A549 (cell line): ENCODE data around the gene THBS3. TPM values are rescaled to one million over a fixed set of nuclear protein-coding genes. Genes with fewer than 3 reads are reported as not detected.
A peak's percentile ranks its signal among the peaks of the same experiment; 100 is the strongest.

Source experiments
- ATAC-seq, 2 experiments: fragments of 200-7000 bp in 1 of 2; fragments of >200 bp in 1 of 2; cut with Nextera tagmentation in 1 of 2; cut with Tn5 transposase in 1 of 2; 3 replicates each; pipeline versions ENCODE4 v1.8.0 to v1.9.1; 2018 to 2020; ENCODE audit warnings: mild to moderate bottlenecking in 1 of 2, moderate library complexity in 1 of 2
- CTCF ChIA-PET: fragments of 300-600 bp; sonication (Branson Sonifier 250); formaldehyde crosslinking; extraction: SDS; loops from one replicate; lab custom pipeline; 2021; ENCODE audit warnings: antibody characterized with exemption, inconsistent platforms; lab: Yijun Ruan, JAX
- POLR2A ChIA-PET: fragments of 350-600 bp; formaldehyde crosslinking; extraction: SDS; loops from one replicate; lab custom pipeline; 2021; ENCODE audit warnings: antibody characterized with exemption, inconsistent platforms; lab: Yijun Ruan, JAX
- DNase-seq, 2 experiments: peaks; one replicate each; pipeline versions ENCODE4 v3.0.0 to v3.0.0-alpha.2; 2011 to 2016; ENCODE audit warnings: low read depth in 1 of 2, low spot score in 1 of 2
- FAIRE-seq: peaks from 2 replicates; lab custom pipeline; 2011; peaks lifted over from hg19 to GRCh38; lab: Jason Lieb, UNC
- H3K27ac ChIP-seq, 2 experiments: fragments of >200 bp; sonication (Bioruptor Twin); formaldehyde crosslinking; 3 replicates each; pipeline ENCODE4 v1.5.1; 2016 to 2017
- H3K4me1 ChIP-seq: fragments of >200 bp; sonication (Bioruptor Twin); formaldehyde crosslinking; 3 replicates; pipeline ENCODE4 v1.6.1; 2016
- H3K4me2 ChIP-seq: fragments of >200 bp; sonication (Bioruptor Twin); formaldehyde crosslinking; 3 replicates; pipeline ENCODE4 v1.6.1; 2016
- H3K4me3 ChIP-seq: fragments of >200 bp; sonication (Bioruptor Twin); formaldehyde crosslinking; 3 replicates; pipeline ENCODE4 v1.5.1; 2016
- H3K9me3 ChIP-seq: fragments of >200 bp; sonication (Bioruptor Twin); formaldehyde crosslinking; 3 replicates; pipeline ENCODE4 v1.6.1; 2016
- BCL3 ChIP-seq: fragments of >200 bp; sonication (Bioruptor Twin); formaldehyde crosslinking; IDR thresholded peaks from 3 replicates; pipeline ENCODE4 v1.6.1; 2016
- CBX2 ChIP-seq: fragments of 200-600 bp; sonication (generic); IDR thresholded peaks from 2 replicates; pipeline ENCODE4 v1.6.1; 2016; ENCODE audit warnings: low read depth, mild to moderate bottlenecking, borderline replicate concordance
- CEBPB ChIP-seq, 2 experiments: fragments of >200 bp in 1 of 2; sonication (Bioruptor Twin) in 1 of 2; formaldehyde crosslinking in 1 of 2; IDR thresholded peaks; 2 replicates each; pipeline ENCODE4 v1.6.1; 2012 to 2016
- CHD2 ChIP-seq: fragments of 150-350 bp; IDR thresholded peaks from 2 replicates; pipeline ENCODE4 v1.6.1; 2014; ENCODE audit warnings: low read length; ENCODE audit not compliant: partially characterized antibody
- CTCF ChIP-seq: fragments of >200 bp; sonication (Bioruptor Twin); formaldehyde crosslinking; IDR thresholded peaks from 3 replicates; pipeline ENCODE4 v1.5.1; 2016
- EHF ChIP-seq: fragments of 250-450 bp; sonication (Bioruptor Pico); IDR thresholded peaks from 2 replicates; pipeline ENCODE4 v1.5.0; 2020; ENCODE audit warnings: mild to moderate bottlenecking
- EHMT2 ChIP-seq: fragments of 200-600 bp; sonication (generic); IDR thresholded peaks from 2 replicates; pipeline ENCODE4 v1.6.1; 2016; ENCODE audit warnings: antibody characterized with exemption, low read depth, mild to moderate bottlenecking, moderate library complexity
- ESRRA ChIP-seq: fragments of 150-350 bp; IDR thresholded peaks from 2 replicates; pipeline ENCODE4 v1.6.1; 2014; ENCODE audit warnings: mild to moderate bottlenecking, low read length, borderline replicate concordance
- FOXS1 ChIP-seq: fragments of 250-450 bp; sonication (Bioruptor Pico); IDR thresholded peaks from 2 replicates; pipeline ENCODE4 v1.5.0; 2020; ENCODE audit warnings: mild to moderate bottlenecking, moderate library complexity
- GATA3 ChIP-seq: IDR thresholded peaks from 2 replicates; pipeline ENCODE4 v1.6.1; 2012; ENCODE audit warnings: borderline replicate concordance
- HDAC2 ChIP-seq: fragments of 200-600 bp; sonication (generic); IDR thresholded peaks from 2 replicates; pipeline ENCODE4 v1.6.1; 2016
- HOXB13 ChIP-seq: fragments of 250-450 bp; sonication (Bioruptor Pico); IDR thresholded peaks from 2 replicates; pipeline ENCODE4 v1.5.0; 2020; ENCODE audit warnings: low read depth, mild to moderate bottlenecking, moderate library complexity
- JUNB ChIP-seq: fragments of >200 bp; sonication (Bioruptor Twin); formaldehyde crosslinking; IDR thresholded peaks from 2 replicates; pipeline ENCODE4 v1.6.1; 2016
- KDM1A ChIP-seq: fragments of 200-600 bp; sonication (generic); IDR thresholded peaks from 2 replicates; pipeline ENCODE4 v1.6.1; 2016; ENCODE audit warnings: low read depth, mild to moderate bottlenecking
- KDM5A ChIP-seq: fragments of 200-600 bp; sonication (generic); IDR thresholded peaks from 2 replicates; pipeline ENCODE4 v1.6.1; 2016; ENCODE audit warnings: antibody characterized with exemption, mild to moderate bottlenecking
- MYC ChIP-seq: IDR thresholded peaks from 2 replicates; pipeline ENCODE4 v1.6.1; 2012; ENCODE audit warnings: mild to moderate bottlenecking, inconsistent platforms, low read length, improper control_type of control experiment, borderline replicate concordance
- NFE2L2 ChIP-seq: fragments of 150-350 bp; conservative IDR thresholded peaks from 2 replicates; pipeline ENCODE4 v1.6.1; 2014; ENCODE audit warnings: low read length
- NPAS2 ChIP-seq: fragments of 250-450 bp; sonication (Bioruptor Pico); IDR thresholded peaks from 2 replicates; pipeline ENCODE4 v1.8.0; 2022; ENCODE audit warnings: mild to moderate bottlenecking, moderate library complexity, borderline replicate concordance
- POLR2A ChIP-seq: IDR thresholded peaks from 2 replicates; pipeline ENCODE4 v1.6.1; 2012; ENCODE audit warnings: mild to moderate bottlenecking, low read length
- RAD21 ChIP-seq, 2 experiments: fragments of >200 bp in 1 of 2; sonication (Bioruptor Twin) in 1 of 2; formaldehyde crosslinking in 1 of 2; IDR thresholded peaks in 1 of 2; conservative IDR thresholded peaks in 1 of 2; 2 replicates in 1 of 2; 3 replicates in 1 of 2; pipeline ENCODE4 v1.6.1; 2012 to 2018; ENCODE audit warnings: inconsistent platforms in 1 of 2
- RARB ChIP-seq: fragments of 250-450 bp; sonication (Bioruptor Pico); IDR thresholded peaks from 2 replicates; pipeline ENCODE4 v1.8.0; 2021; ENCODE audit warnings: mild to moderate bottlenecking, moderate library complexity
- RFX5 ChIP-seq: fragments of 450-650 bp; IDR thresholded peaks from 2 replicates; pipeline ENCODE4 v1.7.1; 2014; ENCODE audit warnings: antibody characterized with exemption, mild to moderate bottlenecking, moderate library complexity
- RNF2 ChIP-seq: fragments of 200-600 bp; sonication (generic); IDR thresholded peaks from 2 replicates; pipeline ENCODE4 v1.6.1; 2016; ENCODE audit warnings: low read depth, mild to moderate bottlenecking, antibody characterized with exemption, moderate library complexity, borderline replicate concordance
- SMC3 ChIP-seq: fragments of >200 bp; sonication (Bioruptor Twin); formaldehyde crosslinking; IDR thresholded peaks from 3 replicates; pipeline ENCODE4 v1.6.1; 2018; ENCODE audit warnings: inconsistent platforms
- SREBF2 ChIP-seq: fragments of 450-650 bp; IDR thresholded peaks from 2 replicates; pipeline ENCODE4 v1.6.1; 2014; ENCODE audit warnings: mild to moderate bottlenecking, moderate library complexity
- TFCP2L1 ChIP-seq: fragments of 250-450 bp; sonication (Bioruptor Pico); IDR thresholded peaks from 2 replicates; pipeline ENCODE4 v1.5.0; 2021; ENCODE audit warnings: mild to moderate bottlenecking
- TP53 ChIP-seq: fragments of 250-450 bp; sonication (Bioruptor Pico); IDR thresholded peaks from 2 replicates; pipeline ENCODE4 v1.5.0; 2021; ENCODE audit warnings: mild to moderate bottlenecking, moderate library complexity
- USF2 ChIP-seq: fragments of 450-650 bp; IDR thresholded peaks from 2 replicates; pipeline ENCODE4 v1.6.1; 2014; ENCODE audit warnings: antibody characterized with exemption
- ZC3H11A ChIP-seq: fragments of 450-650 bp; IDR thresholded peaks from 2 replicates; pipeline ENCODE4 v1.6.1; 2014; ENCODE audit warnings: antibody characterized with exemption, mild to moderate bottlenecking
- ZSCAN20 ChIP-seq: fragments of 250-450 bp; sonication (Bioruptor Pico); IDR thresholded peaks from 2 replicates; pipeline ENCODE4 v1.8.0; 2022; ENCODE audit warnings: mild to moderate bottlenecking, moderate library complexity
- WGBS: methylation state at CpG from one replicate; pipeline ENCODE4 v1.1.6; 2017; ENCODE audit errors: missing lambda C conversion rate; 5-methylcytosine and 5-hydroxymethylcytosine counted together
- polyA plus RNA-seq, 4 experiments: library from polyadenylated mRNA; depleted of rRNA in 3 of 4; stranded (reverse); fragments of >200 nt; fragmentation: RNase III in 1 of 4; extraction: RNeasy Plus Mini Kit Qiagen cat#74134 plus additional on column Dnase treatment in 1 of 4; gene quantifications; 2 replicates in 3 of 4; 3 replicates in 1 of 4; pipeline ENCODE4 v1.2.3, GENCODE V29; 2011 to 2017
- TF ChIP-seq, protein P1 (sequence below): IDR thresholded peaks from 2 replicates; pipeline ENCODE4 v1.6.1; 2012
- TF ChIP-seq, protein P2 (sequence below): IDR thresholded peaks from 2 replicates; pipeline ENCODE4 v1.6.1; 2012; ENCODE audit warnings: low read depth, borderline replicate concordance
- TF ChIP-seq, protein P3 (sequence below): fragments of 200-600 bp; sonication (generic); IDR thresholded peaks from 2 replicates; pipeline ENCODE4 v1.6.1; 2016; ENCODE audit warnings: antibody characterized with exemption, mild to moderate bottlenecking, moderate library complexity

THBS3 gene
- polyA plus RNA-seq, 2 of the 4 experiments (the other 2 are of a cell fraction) = 12.1 to 13.8 TPM

DNA sequence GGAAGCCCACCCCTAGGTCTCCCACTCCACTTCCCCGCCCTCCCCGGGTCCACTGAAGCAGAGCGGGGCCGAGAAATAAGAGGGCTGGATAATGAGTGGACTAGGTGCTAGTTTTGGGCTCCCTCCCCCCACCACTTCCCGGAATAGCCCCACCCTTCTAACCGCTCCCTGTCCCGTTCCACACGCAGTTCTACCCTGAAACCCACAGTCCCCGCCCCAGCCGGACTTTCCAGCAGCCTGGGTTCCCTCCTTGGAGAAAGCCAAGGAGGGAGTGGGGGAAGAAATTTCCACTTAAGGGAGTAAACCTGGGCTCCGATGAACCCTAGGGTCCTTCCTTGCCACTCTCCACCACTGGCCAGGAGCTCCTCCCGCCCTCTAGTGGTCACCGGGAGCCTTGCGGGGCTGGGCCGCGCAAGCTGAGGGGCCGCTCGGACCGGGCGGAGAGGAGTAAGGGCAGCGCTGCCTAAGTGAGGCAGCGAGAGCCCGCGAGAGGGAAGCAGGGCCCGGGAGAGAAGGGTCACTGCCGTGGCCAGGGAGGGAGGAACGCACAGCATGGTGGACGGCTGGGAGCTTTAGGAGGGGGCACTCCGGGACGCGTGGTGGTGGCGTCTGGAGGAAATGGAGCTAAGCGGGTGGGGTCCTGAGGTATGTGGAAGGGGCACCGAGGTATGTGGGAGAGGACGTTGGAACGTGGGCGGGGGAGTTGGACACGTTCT, 14.3 kb downstream of the THBS3 start:
- ATAC-seq (peak; percentile 76 to 90), DNase-seq (peak; percentile 84 to 93), FAIRE-seq (no peak)
- Histone ChIP-seq H3K4me2 (peak overlapping the region; percentile 94), H3K27ac (peak overlapping the region; percentile 84 to 96), H3K4me3 (peak overlapping the region; percentile 79), H3K9me3 (no peaks in the 10 kb centered on the region), H3K4me1 (peaks cover 22% of the 10 kb centered on the region)
- POLR2A ChIA-PET = interaction anchor here (0.8 to 3.1 kb wide), 11 partner anchors 9 to 124 kb away, joined by 3 to 54 read pairs (median 9); partner anchors contain the start of genes KRTCAP2, MTX1, SCAMP3 and THBS3
- CTCF ChIA-PET = interaction anchor here (0.5 to 6.4 kb wide), 29 partner anchors 9 to 457 kb away, joined by 3 to 176 read pairs (median 4); partner anchors contain the start of genes ADAM15, KRTCAP2, MTX1 and THBS3
- WGBS = 1% methylated on average over 36 of the region's 38 CpGs
- TF ChIP-seq KDM5A = no peak
- TF ChIP-seq NPAS2 (CRISPR knock-in tag) = no peak
- 0 out of 2 replicates have a peak, but pooled peaks have one; percentile 12 for TF ChIP-seq HDAC2
- no peak for TF ChIP-seq ZSCAN20 (CRISPR knock-in tag)
- TF ChIP-seq CBX2 = no peak
- no peak for TF ChIP-seq FOXS1 (CRISPR knock-in tag)
- no peak for TF ChIP-seq EHF
- no peak for TF ChIP-seq JUNB
- peak; percentile 59 to 64; a peak in 4 of 5 replicates for TF ChIP-seq RAD21 (conservative IDR thresholded peaks at IDR 0.05 in 1 of 2, IDR thresholded peaks at IDR 0.05 in 1 of 2)
- TF ChIP-seq, protein P1, sequence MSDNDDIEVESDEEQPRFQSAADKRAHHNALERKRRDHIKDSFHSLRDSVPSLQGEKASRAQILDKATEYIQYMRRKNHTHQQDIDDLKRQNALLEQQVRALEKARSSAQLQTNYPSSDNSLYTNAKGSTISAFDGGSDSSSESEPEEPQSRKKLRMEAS = peak; percentile 84
- TF ChIP-seq RNF2 = no peak
- peak; percentile 49; the same call in 1 of the 2 replicates for TF ChIP-seq POLR2A
- no peak for TF ChIP-seq SREBF2
- peak; percentile 49 for TF ChIP-seq CHD2
- TF ChIP-seq ZC3H11A = no peak
- no peak; the same call in 2 of the 3 replicates for TF ChIP-seq BCL3
- no peak for TF ChIP-seq ESRRA
- no peak for TF ChIP-seq RFX5
- no peak for TF ChIP-seq RARB (CRISPR knock-in tag)
- TF ChIP-seq MYC = no peak
- TF ChIP-seq USF2 = no peak
- TF ChIP-seq TFCP2L1 = peak; percentile 69; the same call in 1 of the 2 replicates
- TF ChIP-seq CEBPB (IDR thresholded peaks at IDR 0.05) = no peak
- TF ChIP-seq HOXB13 (CRISPR knock-in tag) = no peak
- no peak for TF ChIP-seq TP53 (CRISPR knock-in tag)
- TF ChIP-seq, protein P2, sequence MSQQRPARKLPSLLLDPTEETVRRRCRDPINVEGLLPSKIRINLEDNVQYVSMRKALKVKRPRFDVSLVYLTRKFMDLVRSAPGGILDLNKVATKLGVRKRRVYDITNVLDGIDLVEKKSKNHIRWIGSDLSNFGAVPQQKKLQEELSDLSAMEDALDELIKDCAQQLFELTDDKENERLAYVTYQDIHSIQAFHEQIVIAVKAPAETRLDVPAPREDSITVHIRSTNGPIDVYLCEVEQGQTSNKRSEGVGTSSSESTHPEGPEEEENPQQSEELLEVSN = peak; percentile 31; the same call in 1 of the 2 replicates
- TF ChIP-seq, protein P3, sequence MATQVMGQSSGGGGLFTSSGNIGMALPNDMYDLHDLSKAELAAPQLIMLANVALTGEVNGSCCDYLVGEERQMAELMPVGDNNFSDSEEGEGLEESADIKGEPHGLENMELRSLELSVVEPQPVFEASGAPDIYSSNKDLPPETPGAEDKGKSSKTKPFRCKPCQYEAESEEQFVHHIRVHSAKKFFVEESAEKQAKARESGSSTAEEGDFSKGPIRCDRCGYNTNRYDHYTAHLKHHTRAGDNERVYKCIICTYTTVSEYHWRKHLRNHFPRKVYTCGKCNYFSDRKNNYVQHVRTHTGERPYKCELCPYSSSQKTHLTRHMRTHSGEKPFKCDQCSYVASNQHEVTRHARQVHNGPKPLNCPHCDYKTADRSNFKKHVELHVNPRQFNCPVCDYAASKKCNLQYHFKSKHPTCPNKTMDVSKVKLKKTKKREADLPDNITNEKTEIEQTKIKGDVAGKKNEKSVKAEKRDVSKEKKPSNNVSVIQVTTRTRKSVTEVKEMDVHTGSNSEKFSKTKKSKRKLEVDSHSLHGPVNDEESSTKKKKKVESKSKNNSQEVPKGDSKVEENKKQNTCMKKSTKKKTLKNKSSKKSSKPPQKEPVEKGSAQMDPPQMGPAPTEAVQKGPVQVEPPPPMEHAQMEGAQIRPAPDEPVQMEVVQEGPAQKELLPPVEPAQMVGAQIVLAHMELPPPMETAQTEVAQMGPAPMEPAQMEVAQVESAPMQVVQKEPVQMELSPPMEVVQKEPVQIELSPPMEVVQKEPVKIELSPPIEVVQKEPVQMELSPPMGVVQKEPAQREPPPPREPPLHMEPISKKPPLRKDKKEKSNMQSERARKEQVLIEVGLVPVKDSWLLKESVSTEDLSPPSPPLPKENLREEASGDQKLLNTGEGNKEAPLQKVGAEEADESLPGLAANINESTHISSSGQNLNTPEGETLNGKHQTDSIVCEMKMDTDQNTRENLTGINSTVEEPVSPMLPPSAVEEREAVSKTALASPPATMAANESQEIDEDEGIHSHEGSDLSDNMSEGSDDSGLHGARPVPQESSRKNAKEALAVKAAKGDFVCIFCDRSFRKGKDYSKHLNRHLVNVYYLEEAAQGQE = peak; percentile 37
- peak; percentile 64 for TF ChIP-seq SMC3
- TF ChIP-seq NFE2L2 = no peak
- TF ChIP-seq CTCF = peak; percentile 95
- no peak for TF ChIP-seq KDM1A
- TF ChIP-seq EHMT2 = no peak
- TF ChIP-seq GATA3 = no peak
